Lower leg skin (tissue), 3 donors: ENCODE data around the gene APBB2.

Source experiments
- POLR2A ChIP-seq, 2 donors: fragments of 450-650 bp; IDR thresholded peaks; one replicate each; pipeline ENCODE4 v1.6.1; 2016 to 2017; ENCODE audit warnings: antibody characterized with exemption in 2 of 2, mild to moderate bottlenecking in 1 of 2, moderate library complexity in 1 of 2
- TF ChIP-seq, protein P1 (sequence below), 3 donors: fragments of 450-650 bp; IDR thresholded peaks; one replicate each; pipeline ENCODE4 v1.5.1; 2016; ENCODE audit warnings: antibody characterized with exemption in 3 of 3, mild to moderate bottlenecking in 3 of 3, moderate library complexity in 2 of 3

DNA sequence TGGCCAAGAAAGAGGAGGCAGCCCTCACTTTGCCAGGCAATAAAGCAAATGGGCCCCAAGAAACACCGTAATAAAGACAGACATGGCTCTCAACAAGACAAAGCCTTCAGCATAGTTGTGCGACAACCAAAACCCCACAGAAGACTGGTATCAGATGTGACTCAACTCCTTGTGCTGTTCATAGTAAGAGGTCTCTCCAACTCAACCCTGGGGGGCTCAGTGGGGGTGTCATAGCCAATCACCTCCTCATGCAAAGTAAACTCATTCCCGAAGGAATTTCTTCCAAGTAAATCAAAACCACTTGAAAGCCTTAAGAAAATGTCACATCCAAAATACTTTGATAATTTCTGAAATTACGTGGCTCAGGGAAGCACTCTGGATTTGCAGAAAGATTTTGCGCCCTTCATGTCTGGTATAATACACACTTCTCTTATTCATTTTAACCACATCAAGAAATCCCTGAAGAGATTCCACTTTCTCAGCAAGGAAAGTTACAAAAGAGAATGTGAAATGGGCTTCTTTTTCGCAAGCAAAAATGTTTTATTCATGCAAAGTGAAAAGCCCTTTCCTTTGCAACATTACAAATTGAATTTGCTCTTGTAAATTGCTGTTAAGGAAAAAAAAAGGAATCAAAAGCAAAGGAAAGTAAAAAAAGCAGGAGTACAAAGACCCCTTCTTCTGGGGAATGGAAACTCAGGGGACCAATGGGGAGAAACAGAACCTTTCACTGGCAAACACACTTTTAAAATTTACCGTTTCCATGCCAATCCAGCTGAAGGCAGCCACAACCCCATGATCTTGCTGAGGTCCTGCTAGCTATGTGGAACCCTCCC lies 327.2 kb downstream of the APBB2 start:
- TF ChIP-seq POLR2A (IDR thresholded peaks at IDR 0.05), result no peak
- TF ChIP-seq, protein P1, sequence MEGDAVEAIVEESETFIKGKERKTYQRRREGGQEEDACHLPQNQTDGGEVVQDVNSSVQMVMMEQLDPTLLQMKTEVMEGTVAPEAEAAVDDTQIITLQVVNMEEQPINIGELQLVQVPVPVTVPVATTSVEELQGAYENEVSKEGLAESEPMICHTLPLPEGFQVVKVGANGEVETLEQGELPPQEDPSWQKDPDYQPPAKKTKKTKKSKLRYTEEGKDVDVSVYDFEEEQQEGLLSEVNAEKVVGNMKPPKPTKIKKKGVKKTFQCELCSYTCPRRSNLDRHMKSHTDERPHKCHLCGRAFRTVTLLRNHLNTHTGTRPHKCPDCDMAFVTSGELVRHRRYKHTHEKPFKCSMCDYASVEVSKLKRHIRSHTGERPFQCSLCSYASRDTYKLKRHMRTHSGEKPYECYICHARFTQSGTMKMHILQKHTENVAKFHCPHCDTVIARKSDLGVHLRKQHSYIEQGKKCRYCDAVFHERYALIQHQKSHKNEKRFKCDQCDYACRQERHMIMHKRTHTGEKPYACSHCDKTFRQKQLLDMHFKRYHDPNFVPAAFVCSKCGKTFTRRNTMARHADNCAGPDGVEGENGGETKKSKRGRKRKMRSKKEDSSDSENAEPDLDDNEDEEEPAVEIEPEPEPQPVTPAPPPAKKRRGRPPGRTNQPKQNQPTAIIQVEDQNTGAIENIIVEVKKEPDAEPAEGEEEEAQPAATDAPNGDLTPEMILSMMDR (IDR thresholded peaks at IDR 0.05), result no peak
